Stimulated activated CD4-positive, alpha-beta T cell treated with anti-CD3 and anti-CD28 coated beads, TNF-alpha, amount 100 ng/mL, for 48 hours (primary cell): ENCODE results near the gene EFS.

Experiments used
- DNase-seq, 3 donors: peaks; one replicate each; pipeline ENCODE4 v3.0.0-alpha.2; 2020; ENCODE audit warnings: low read depth in 3 of 3

The EFS gene

GRCh38 chr14:23306412-23307145, 58.4 kb downstream of the EFS start, which contains the start of gene BCL2L2:
Gene BCL2L2 (plus strand): TSS chr14:23306833. CDS start chr14:23307768, 935 bp downstream.
- no peak for DNase-seq
